KMS-11 (cell line): ENCODE data around the gene TTBK2.
"Not testable (repeated sequence)": the region's sequence is repeated elsewhere in the genome, so short reads cannot be mapped to it uniquely, and the experiment has no call there.

Experiments
- H2AFZ ChIP-seq: fragments of 200-600 bp; sonication (generic); 2 replicates; pipeline ENCODE4 v1.6.1; 2016; ENCODE audit warnings: antibody characterized with exemption, mixed run types, low read depth
- H3K27ac ChIP-seq: fragments of 200-600 bp; sonication (generic); 2 replicates; pipeline ENCODE4 v1.6.1; 2016; ENCODE audit warnings: mild to moderate bottlenecking, mixed run types
- H3K27me3 ChIP-seq: fragments of 200-600 bp; sonication (generic); 2 replicates; pipeline ENCODE4 v1.6.1; 2017; ENCODE audit warnings: mild to moderate bottlenecking, low read depth, mixed run types, moderate library complexity; ENCODE audit not compliant: insufficient read depth
- H3K36me3 ChIP-seq: fragments of 200-600 bp; sonication (generic); 2 replicates; pipeline ENCODE4 v1.6.1; 2017; ENCODE audit warnings: mild to moderate bottlenecking, mixed run types; ENCODE audit not compliant: insufficient read depth
- H3K4me1 ChIP-seq: fragments of 200-600 bp; sonication (generic); 2 replicates; pipeline ENCODE4 v1.6.1; 2016; ENCODE audit warnings: mild to moderate bottlenecking, low read depth, mixed run types; ENCODE audit not compliant: poor library complexity, severe bottlenecking
- H3K4me2 ChIP-seq: fragments of 200-600 bp; sonication (generic); 2 replicates; pipeline ENCODE4 v1.7.0; 2016; ENCODE audit warnings: mild to moderate bottlenecking, mixed run types
- H3K4me3 ChIP-seq: fragments of 200-600 bp; sonication (generic); IDR thresholded peaks from 2 replicates; pipeline ENCODE4 v1.6.1; 2017; ENCODE audit warnings: low read depth, low read length, mixed read lengths; ENCODE audit not compliant: insufficient read depth
- H3K79me2 ChIP-seq: fragments of 200-600 bp; sonication (generic); 2 replicates; pipeline ENCODE4 v1.6.1; 2016; ENCODE audit warnings: low read depth, mixed run types; ENCODE audit not compliant: insufficient read depth
- H3K9ac ChIP-seq: fragments of 200-600 bp; sonication (generic); 2 replicates; pipeline ENCODE4 v1.6.1; 2016; ENCODE audit warnings: mild to moderate bottlenecking, mixed run types
- H4K20me1 ChIP-seq: fragments of 200-600 bp; sonication (generic); 2 replicates; pipeline ENCODE4 v1.6.1; 2016; ENCODE audit warnings: mild to moderate bottlenecking, mixed run types; ENCODE audit not compliant: insufficient read depth
- CTCF ChIP-seq: fragments of 200-600 bp; sonication (generic); conservative IDR thresholded peaks from 2 replicates; pipeline ENCODE4 v1.6.1; 2017; ENCODE audit warnings: low read depth, mild to moderate bottlenecking, antibody characterized with exemption, low read length, moderate library complexity, mixed read lengths

Gene TTBK2

GRCh38 chr15:42920519-42921341 lies at the start of gene TTBK2:
Gene TTBK2 (minus strand): TSS chr15:42920778. CDS start chr15:42878617, 42,161 bp downstream.
- Histone ChIP-seq H3K36me3 (no peaks in the 10 kb centered on the region), H3K4me2 (peak within 1 kb of the TSS; percentile 71), H3K27me3 (no peaks in the 10 kb centered on the region), H3K4me1 (peaks cover 37% of the 10 kb centered on the region), H3K27ac (no peak within 1 kb of the TSS; the same call in 1 of the 2 replicates), H3K9ac (peak within 1 kb of the TSS; percentile 35; the same call in 1 of the 2 replicates), H3K79me2 (peaks cover 21% of the 10 kb centered on the region), H3K4me3 (peak within 1 kb of the TSS; percentile 59), H4K20me1 (0 out of 2 replicates have a peak, but pooled peaks cover 4% of the 10 kb centered on the region), H2AFZ (peak within 1 kb of the TSS; percentile 97)
- no peak for TF ChIP-seq CTCF

GRCh38 chr15:42964476-42964875 lies 43.9 kb upstream of the TTBK2 start:
- no peak overlapping the region for H3K9ac ChIP-seq
- H3K4me1 ChIP-seq, result no peaks in the 10 kb centered on the region
- no peaks in the 10 kb centered on the region for H3K36me3 ChIP-seq
- TF ChIP-seq CTCF, result no peak
- H4K20me1 ChIP-seq, result no peaks in the 10 kb centered on the region
- H3K4me2 ChIP-seq, result no peak overlapping the region
- H3K4me3 ChIP-seq, result no peak overlapping the region
- no peaks in the 10 kb centered on the region for H3K27me3 ChIP-seq
- no peak overlapping the region for H2AFZ ChIP-seq
- no peaks in the 10 kb centered on the region for H3K79me2 ChIP-seq
- H3K27ac ChIP-seq, result no peak overlapping the region

DNA sequence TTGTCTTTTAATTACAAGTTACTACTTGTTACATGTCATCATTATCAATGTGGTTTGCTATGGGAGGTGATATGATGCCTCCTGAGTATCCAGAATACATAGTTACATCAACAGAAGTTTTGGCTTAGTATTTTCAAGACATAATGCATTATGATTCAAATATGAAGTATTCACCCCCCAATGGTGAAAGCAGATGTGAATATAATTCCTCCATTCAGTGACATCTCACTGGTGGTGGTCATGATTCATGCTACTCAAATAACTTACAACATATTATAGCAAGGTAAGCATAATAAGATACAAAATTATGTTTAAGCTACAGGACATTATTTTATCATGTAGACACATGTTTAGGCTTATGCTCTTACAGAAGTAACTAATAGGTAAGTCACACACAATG lies 34.9 kb upstream of the TTBK2 start:
- H3K4me3 ChIP-seq, result no peak overlapping the region
- H3K27me3 ChIP-seq, result no peaks in the 10 kb centered on the region
- H2AFZ ChIP-seq, result no peak overlapping the region
- H3K4me2 ChIP-seq, result no peak overlapping the region
- H3K9ac ChIP-seq, result no peak overlapping the region
- no peaks in the 10 kb centered on the region for H4K20me1 ChIP-seq
- H3K79me2 ChIP-seq, result no peaks in the 10 kb centered on the region
- H3K27ac ChIP-seq, result no peak overlapping the region
- TF ChIP-seq CTCF, result no peak
- H3K36me3 ChIP-seq, result no peaks in the 10 kb centered on the region
- peaks cover 9% of the 10 kb centered on the region for H3K4me1 ChIP-seq

DNA sequence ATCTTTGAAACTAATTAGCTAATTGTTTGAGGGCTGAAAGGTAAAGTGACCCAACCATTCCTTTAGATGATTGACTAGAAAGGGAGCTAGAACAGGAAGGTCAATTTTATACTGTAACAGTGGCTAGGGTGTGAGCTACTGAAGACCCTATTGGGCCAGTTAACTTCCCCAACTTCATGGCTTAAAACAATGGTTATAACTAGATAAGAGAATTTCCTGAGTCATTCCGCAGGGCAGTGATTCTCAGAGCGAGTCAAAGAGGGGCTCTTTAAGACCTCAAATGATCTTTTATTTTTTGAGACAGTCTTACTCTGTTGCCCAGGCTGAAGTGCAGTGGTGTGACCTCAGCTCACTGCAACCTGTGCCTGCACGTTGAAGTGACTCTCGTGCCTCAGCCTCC lies 33.7 kb upstream of the TTBK2 start:
- Histone ChIP-seq H4K20me1 (no peaks in the 10 kb centered on the region), H3K4me3 (no peak overlapping the region), H3K79me2 (no peaks in the 10 kb centered on the region), H3K9ac (no peak overlapping the region), H2AFZ (no peak overlapping the region), H3K27ac (no peak overlapping the region), H3K4me1 (peaks cover 9% of the 10 kb centered on the region), H3K36me3 (no peaks in the 10 kb centered on the region), H3K4me2 (no peak overlapping the region), H3K27me3 (no peaks in the 10 kb centered on the region)
- TF ChIP-seq CTCF, result no peak

GRCh38 chr15:42948898-42949297 lies 28.3 kb upstream of the TTBK2 start:
- not testable (repeated sequence) for H3K4me3 ChIP-seq, H3K27me3 ChIP-seq, H3K36me3 ChIP-seq, H3K27ac ChIP-seq, H4K20me1 ChIP-seq, H3K4me1 ChIP-seq, H3K9ac ChIP-seq, H2AFZ ChIP-seq, H3K4me2 ChIP-seq, H3K79me2 ChIP-seq
